Measurements from ENCODE around the gene DPCD. TPM values are rescaled to one million over a fixed set of nuclear protein-coding genes. Genes with fewer than 3 reads are reported as not detected.

DPCD gene
- total RNA-seq, 2 donors from 2014 or later = 33.3 to 52.0 TPM

DNA sequence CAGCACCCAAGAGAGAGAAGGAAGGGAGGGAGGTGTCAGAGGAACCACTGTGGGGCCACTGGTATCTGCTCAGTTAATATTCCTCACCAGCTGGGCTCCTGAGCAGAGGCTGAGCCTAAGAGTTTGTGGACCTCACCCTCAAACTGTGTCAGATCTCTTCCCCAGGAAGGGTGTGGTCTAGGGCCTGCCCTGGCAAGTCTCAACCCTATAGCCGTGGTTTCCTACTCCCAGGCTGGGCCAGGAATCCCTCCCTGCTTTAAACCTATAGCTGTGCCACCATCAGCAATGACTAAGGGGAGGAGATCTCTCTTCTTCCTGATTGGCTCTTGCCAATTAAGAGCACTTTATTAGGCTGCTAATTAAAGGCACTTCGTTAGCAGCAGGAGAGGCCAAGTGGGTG, 29.9 kb upstream of the DPCD start:
- Mint-ChIP-seq H3K27ac (no peak overlapping the region), H3K36me3 (ENCODE audit: low read depth) (peaks cover 11% of the 10 kb centered on the region), H3K27me3 (ENCODE audit: insufficient read depth) (peaks cover 5% of the 10 kb centered on the region), H3K9me3 (no peaks in the 10 kb centered on the region), H3K4me3 (no peak overlapping the region), H3K4me1 (no peaks in the 10 kb centered on the region)
- Histone ChIP-seq H3K9me3 (ENCODE audit: control insufficient read depth, low read length) (no peaks in the 10 kb centered on the region), H3K27me3 (ENCODE audit: control insufficient read depth, insufficient read depth, low read length, poor library complexity, severe bottlenecking) (no peaks in the 10 kb centered on the region), H3K4me1 (ENCODE audit: control insufficient read depth, insufficient read depth, low read length) (no peaks in the 10 kb centered on the region), H3K4me3 (ENCODE audit: low read length) (no peak overlapping the region), H3K36me3 (ENCODE audit: control insufficient read depth, insufficient read depth, low read length) (peaks cover 8% of the 10 kb centered on the region), H3K27ac (ENCODE audit: low read depth, low read length) (no peak overlapping the region), H3K9ac (ENCODE audit: extremely low read depth, low read length, poor library complexity, severe bottlenecking) (no peak overlapping the region)
- 87 to 95% methylated on average over 2 of the region's 2 CpGs for WGBS, 2 experiments (ENCODE audit: insufficient coverage in 1 of 2, insufficient read length in 1 of 2)
- DNase-seq = no peak
- TF ChIP-seq, protein P1, sequence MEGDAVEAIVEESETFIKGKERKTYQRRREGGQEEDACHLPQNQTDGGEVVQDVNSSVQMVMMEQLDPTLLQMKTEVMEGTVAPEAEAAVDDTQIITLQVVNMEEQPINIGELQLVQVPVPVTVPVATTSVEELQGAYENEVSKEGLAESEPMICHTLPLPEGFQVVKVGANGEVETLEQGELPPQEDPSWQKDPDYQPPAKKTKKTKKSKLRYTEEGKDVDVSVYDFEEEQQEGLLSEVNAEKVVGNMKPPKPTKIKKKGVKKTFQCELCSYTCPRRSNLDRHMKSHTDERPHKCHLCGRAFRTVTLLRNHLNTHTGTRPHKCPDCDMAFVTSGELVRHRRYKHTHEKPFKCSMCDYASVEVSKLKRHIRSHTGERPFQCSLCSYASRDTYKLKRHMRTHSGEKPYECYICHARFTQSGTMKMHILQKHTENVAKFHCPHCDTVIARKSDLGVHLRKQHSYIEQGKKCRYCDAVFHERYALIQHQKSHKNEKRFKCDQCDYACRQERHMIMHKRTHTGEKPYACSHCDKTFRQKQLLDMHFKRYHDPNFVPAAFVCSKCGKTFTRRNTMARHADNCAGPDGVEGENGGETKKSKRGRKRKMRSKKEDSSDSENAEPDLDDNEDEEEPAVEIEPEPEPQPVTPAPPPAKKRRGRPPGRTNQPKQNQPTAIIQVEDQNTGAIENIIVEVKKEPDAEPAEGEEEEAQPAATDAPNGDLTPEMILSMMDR (conservative IDR thresholded peaks at IDR 0.05) = no peak

DNA sequence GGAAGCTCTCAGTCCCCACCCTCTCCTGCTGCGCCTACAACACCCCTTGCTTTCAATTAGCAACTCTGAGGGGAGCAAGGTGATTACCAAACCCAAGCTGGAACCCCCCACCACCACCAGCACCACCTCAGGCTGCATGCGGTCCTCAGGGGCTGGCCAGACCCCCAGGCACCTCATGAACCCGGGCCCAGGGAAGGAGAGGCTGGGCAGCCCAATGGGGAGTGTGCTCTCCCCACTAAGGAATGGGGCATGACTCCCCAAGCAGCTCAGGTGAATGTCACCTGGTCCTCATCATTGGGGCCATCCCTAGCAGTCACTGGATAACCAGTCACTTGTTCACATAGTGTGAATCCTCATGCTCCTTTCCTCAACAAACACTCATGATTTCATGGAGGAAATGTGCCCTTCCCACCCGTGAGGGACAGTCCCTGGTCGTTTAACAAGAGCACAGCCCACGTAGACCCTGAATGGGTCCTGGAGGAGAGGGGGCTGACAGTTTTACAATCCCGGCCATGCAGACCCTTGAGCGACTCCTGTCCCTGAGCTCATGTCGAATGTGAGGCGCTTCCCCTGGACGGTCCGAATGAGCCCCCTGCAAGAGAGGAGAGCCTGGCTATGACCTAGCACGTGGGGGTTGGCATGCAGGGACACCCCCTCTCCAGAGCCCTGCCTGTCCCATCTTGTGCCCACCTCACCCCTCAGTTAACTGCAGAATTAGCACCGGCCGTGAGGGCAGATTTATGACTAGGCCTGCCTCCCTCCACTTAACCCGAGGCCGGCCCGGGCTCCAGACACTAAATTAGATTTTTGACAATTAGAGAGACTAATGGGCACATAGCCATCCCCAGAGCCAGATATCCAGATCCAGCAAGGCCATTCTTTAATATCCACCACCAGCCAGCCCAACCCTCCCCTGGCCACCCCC, 29.2 kb upstream of the DPCD start:
- DNase-seq = no peak
- H3K9me3 Mint-ChIP-seq = no peaks in the 10 kb centered on the region
- Histone ChIP-seq H3K27me3 (ENCODE audit: control insufficient read depth, insufficient read depth, low read length, poor library complexity, severe bottlenecking) (no peaks in the 10 kb centered on the region), H3K27ac (ENCODE audit: low read depth, low read length) (no peak overlapping the region), H3K9ac (ENCODE audit: extremely low read depth, low read length, poor library complexity, severe bottlenecking) (no peak overlapping the region), H3K9me3 (ENCODE audit: control insufficient read depth, low read length) (no peaks in the 10 kb centered on the region), H3K36me3 (ENCODE audit: control insufficient read depth, insufficient read depth, low read length) (peaks cover 8% of the 10 kb centered on the region), H3K4me3 (ENCODE audit: low read length) (no peak overlapping the region), H3K4me1 (ENCODE audit: control insufficient read depth, insufficient read depth, low read length) (no peaks in the 10 kb centered on the region)
- 90 to 92% methylated on average over 4 to 18 of the region's 18 CpGs for WGBS, 2 experiments (ENCODE audit: insufficient coverage in 1 of 2, insufficient read length in 1 of 2)
- peaks cover 9% of the 10 kb centered on the region for H3K36me3 Mint-ChIP-seq (ENCODE audit: low read depth)
- peaks cover 12% of the 10 kb centered on the region for H3K27me3 Mint-ChIP-seq (ENCODE audit: insufficient read depth)
- H3K4me1 Mint-ChIP-seq = no peaks in the 10 kb centered on the region
- no peak overlapping the region for H3K4me3 Mint-ChIP-seq
- no peak overlapping the region for H3K27ac Mint-ChIP-seq
- TF ChIP-seq, protein P1 (conservative IDR thresholded peaks at IDR 0.05) = no peak

DNA sequence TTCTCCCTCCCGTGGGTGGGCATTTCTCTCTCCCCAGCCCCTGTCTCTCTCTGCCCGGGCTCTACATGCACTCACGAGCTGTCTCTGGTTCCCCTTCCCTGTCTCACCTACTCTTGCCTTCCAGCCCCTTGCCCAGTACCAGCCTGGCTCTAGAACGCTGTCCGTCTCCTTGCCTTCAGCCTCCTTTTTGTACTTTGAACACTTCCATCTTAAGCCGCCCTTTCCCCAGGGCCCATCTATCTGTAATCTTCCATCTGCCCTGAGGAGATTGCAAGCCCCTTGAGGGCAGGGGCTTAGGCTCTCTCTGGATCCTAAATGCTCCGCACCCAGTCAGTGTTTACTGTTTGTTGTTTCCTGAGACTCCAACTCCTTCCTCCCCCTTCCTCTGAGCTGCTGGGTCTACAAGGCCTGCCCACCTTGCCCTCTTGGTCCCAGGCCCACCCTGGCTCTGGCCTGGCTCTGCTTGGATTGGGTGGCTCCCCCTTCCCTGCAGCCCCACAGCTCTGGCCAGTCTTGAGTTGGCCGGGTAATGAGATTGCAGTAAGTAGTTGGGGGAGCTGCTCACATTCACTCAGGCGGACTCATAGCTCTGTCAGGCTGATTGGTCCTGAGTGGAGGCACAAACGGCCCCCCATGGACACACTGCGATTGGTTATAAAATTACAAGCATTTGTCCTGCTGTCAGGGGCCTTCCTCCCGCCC, 28.4 kb upstream of the DPCD start:
- no peak overlapping the region for H3K4me3 Mint-ChIP-seq
- H3K36me3 ChIP-seq (ENCODE audit: control insufficient read depth, insufficient read depth, low read length) = peaks cover 5% of the 10 kb centered on the region
- WGBS, 2 experiments (ENCODE audit: insufficient coverage in 1 of 2, insufficient read length in 1 of 2) = 92 to 95% methylated on average over 9 to 12 of the region's 12 CpGs
- no peaks in the 10 kb centered on the region for H3K9me3 Mint-ChIP-seq
- TF ChIP-seq, protein P1 (conservative IDR thresholded peaks at IDR 0.05) = no peak
- no peak overlapping the region for H3K27ac Mint-ChIP-seq
- H3K4me3 ChIP-seq (ENCODE audit: low read length) = no peak overlapping the region
- H3K9ac ChIP-seq (ENCODE audit: extremely low read depth, low read length, poor library complexity, severe bottlenecking) = no peak overlapping the region
- peaks cover 9% of the 10 kb centered on the region for H3K36me3 Mint-ChIP-seq (ENCODE audit: low read depth)
- H3K27me3 ChIP-seq (ENCODE audit: control insufficient read depth, insufficient read depth, low read length, poor library complexity, severe bottlenecking) = no peaks in the 10 kb centered on the region
- H3K27ac ChIP-seq (ENCODE audit: low read depth, low read length) = no peak overlapping the region
- H3K27me3 Mint-ChIP-seq (ENCODE audit: insufficient read depth) = peaks cover 16% of the 10 kb centered on the region
- DNase-seq = no peak
- H3K9me3 ChIP-seq (ENCODE audit: control insufficient read depth, low read length) = no peaks in the 10 kb centered on the region
- H3K4me1 ChIP-seq (ENCODE audit: control insufficient read depth, insufficient read depth, low read length) = no peaks in the 10 kb centered on the region
- no peaks in the 10 kb centered on the region for H3K4me1 Mint-ChIP-seq

All from endodermal cell (in vitro differentiated cells).